ENCODE results near the gene FAM50B.

- TF ChIP-seq CTCF (IDR thresholded peaks at IDR 0.05) = no peak
- TF ChIP-seq POLR2A (IDR thresholded peaks at IDR 0.05) = no peak
Measured at GRCh38 chr6:3870528-3870925, 21.4 kb downstream of the FAM50B start.
